PFSK-1 (cell line): ENCODE measurements around the gene RBM7.

Experiments
- FOXP2 ChIP-seq: optimal IDR thresholded peaks from 2 replicates; pipeline ENCODE3; 2011; ENCODE audit warnings: borderline replicate concordance, control low read depth, inconsistent platforms; ENCODE audit not compliant: insufficient read depth; ENCODE audit errors: extremely low read length, extremely low read depth
- POLR2AphosphoS5 ChIP-seq: IDR thresholded peaks from 2 replicates; pipeline ENCODE4 v1.6.1; 2012; ENCODE audit warnings: low read depth, mild to moderate bottlenecking, control low read depth, low read length, moderate library complexity
- REST ChIP-seq, 2 experiments: IDR thresholded peaks; 2 replicates each; pipeline versions ENCODE4 v1.6.1 to v1.8.0; 2011 to 2012; ENCODE audit warnings: low read depth in 2 of 2, low read length in 2 of 2, control low read depth in 1 of 2, inconsistent platforms in 1 of 2, mild to moderate bottlenecking in 1 of 2, moderate library complexity in 1 of 2; ENCODE audit not compliant: insufficient read depth in 1 of 2
- SIN3A ChIP-seq: IDR thresholded peaks from 2 replicates; pipeline ENCODE4 v1.6.1; 2012; ENCODE audit warnings: mild to moderate bottlenecking, low read length, moderate library complexity, borderline replicate concordance; ENCODE audit not compliant: insufficient read depth
- TAF1 ChIP-seq: IDR thresholded peaks from 2 replicates; pipeline ENCODE4 v1.6.1; 2012; ENCODE audit warnings: low read length, control low read depth, borderline replicate concordance; ENCODE audit not compliant: insufficient read depth

- TF ChIP-seq POLR2AphosphoS5 (no peak), REST (IDR thresholded peaks at IDR 0.05; ENCODE audit: insufficient read depth in 1 of 2, low read depth in 2 of 2, low read length in 2 of 2) (no peak), TAF1 (no peak), SIN3A (no peak), FOXP2 (no peak)
Measured at GRCh38 chr11:114396916-114397315, 3.5 kb upstream of the RBM7 start.
